Stimulated activated CD4-positive, alpha-beta T cell treated with anti-CD3 and anti-CD28 coated beads, Interleukin-15, amount 100 ng/mL, for 1 hour (primary cell): Measurements from ENCODE around the gene MARK3.

ENCODE experiments used
- DNase-seq, 2 donors: peaks; one replicate each; pipeline ENCODE4 v3.0.0-alpha.2; 2020; ENCODE audit warnings: low read depth in 1 of 2, low spot score in 1 of 2

Gene MARK3

DNA sequence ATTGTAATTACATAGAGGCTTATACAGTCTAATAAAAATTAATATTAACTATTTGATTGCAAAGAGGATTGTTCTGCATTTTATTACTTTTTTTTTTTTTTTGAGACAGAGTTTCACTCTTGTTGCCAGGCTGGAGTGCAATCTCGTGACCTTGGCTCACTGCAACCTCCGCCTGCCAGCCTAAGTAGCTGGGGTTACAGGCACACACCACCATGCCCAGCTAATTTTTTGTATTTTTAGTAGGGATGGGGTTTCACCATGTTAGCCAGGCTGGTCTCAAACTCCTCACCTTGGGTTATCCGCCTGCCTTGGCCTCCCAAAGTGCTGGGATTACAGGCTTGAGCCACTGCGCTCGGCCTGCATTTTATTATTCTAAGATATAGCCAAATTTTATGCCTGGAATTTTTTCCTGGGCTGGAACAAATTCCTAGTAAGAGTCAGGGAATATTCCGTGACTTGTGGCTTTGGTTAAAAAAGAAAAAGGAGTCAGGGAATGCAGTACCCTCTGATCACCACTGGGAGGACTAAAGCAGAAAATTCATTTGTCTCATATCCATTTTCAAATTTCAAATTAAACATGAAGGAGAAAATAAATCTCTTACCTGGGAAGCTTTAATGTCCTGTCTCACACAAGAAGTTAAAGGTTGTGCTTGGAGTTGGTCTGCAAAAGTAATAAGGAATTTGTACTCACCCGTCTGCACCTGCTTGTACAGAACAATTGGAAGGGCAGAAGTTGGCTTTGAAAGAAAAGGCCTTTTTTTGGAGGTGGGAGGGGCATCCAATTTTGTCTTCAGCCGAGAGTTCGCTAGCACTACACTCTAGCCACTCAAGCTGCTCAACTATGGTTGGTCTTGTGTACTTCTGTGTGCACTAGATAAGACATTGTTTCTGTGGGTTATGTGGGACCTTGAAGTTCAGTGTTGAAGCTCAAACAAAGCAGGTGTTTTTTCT is 8.7 kb downstream of the MARK3 start:
- no peak for DNase-seq

DNA sequence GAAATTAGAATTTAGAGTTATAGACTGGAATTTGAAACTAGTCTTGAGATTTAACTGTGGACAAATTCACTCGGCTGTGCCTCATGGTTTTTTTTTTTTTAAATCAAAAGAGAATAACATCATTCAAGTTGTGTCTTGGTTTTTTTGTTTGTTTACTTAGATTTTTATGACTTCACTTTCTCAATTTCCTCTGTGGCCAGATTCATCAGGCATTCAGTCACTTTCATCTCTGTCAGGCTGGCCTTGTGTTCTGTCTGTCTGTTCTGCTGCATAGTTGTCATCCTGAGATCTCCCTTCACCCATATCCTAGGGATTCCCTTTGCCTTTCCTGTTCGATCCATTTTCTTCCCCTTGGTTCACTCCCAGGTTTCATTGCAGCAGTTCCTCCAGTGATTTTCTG is 10.0 kb downstream of the MARK3 start:
- no peak for DNase-seq

DNA sequence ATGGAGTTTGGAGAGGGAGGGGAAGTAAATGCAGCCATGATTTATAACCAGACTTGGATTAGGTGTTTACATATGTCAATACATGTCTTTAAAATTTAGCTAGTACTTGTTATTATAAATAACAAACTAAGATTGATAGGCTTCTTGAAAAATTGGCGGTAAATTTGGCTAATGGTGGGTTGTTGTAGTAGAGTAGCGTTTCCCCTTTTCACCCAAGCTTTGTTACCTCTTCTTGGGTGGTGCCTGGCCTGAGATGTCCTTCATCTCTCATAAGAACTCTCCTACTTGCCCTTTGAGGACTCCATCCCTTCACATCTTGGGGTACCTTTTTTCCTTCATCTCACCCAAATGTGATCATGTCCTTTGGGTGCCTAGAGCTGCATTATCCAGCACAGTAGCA is 11.2 kb downstream of the MARK3 start:
- DNase-seq, result no peak

DNA sequence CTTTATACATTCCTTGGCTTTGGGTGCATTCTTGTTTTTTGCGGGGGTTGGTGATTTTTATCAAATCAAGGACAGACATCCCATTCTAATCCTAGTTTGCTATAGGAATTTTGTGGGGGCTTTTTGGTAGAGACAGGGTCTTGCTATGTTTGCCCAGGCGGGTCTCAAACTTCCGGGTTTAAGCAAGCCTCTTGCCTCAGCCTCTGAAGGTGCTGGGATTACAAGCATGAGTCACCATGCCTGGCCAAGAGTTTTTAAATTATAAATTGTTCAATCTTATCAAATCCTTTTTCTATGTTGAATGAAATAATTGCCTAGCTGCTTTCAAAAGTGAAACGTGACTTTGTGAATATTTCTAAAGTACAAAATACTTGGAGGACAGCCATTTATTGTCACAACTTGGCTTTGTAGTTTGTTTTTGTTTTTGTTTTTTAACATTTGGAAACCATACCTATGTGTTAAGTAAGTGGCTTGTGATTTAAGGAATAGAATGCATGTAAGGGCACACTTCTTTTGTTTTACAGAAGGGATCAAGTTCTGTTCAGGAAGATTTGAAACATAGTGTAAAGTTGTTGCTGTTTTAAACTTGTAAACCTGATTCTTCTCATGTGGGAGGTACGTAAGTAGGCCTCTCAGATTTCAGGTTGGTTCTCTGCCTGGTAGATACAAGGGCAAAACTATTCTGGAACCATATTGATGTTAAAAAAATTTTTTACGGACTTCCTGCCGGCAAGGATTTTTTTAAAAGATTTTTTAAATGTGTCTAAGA is 13.4 kb downstream of the MARK3 start:
- DNase-seq, result no peak

DNA sequence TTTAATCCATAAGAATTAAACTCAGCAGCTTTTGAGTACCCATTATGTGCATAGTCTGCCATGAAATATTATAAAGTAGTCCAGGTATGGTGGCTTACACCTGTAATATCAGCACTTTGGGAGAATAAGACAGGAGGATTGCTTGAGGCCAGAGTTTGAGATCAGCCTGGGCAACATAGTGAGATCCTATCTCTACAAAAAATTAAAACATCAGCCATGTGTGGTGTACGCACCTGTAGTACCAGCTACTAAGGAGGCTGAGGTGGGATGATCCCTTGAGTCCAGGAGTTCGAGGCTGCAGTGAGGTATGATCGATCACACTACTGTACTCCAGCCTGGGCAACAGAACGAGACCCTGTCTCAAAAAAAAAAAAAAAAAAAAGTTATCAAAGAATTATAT is 15.3 kb downstream of the MARK3 start:
- DNase-seq, result no peak

DNA sequence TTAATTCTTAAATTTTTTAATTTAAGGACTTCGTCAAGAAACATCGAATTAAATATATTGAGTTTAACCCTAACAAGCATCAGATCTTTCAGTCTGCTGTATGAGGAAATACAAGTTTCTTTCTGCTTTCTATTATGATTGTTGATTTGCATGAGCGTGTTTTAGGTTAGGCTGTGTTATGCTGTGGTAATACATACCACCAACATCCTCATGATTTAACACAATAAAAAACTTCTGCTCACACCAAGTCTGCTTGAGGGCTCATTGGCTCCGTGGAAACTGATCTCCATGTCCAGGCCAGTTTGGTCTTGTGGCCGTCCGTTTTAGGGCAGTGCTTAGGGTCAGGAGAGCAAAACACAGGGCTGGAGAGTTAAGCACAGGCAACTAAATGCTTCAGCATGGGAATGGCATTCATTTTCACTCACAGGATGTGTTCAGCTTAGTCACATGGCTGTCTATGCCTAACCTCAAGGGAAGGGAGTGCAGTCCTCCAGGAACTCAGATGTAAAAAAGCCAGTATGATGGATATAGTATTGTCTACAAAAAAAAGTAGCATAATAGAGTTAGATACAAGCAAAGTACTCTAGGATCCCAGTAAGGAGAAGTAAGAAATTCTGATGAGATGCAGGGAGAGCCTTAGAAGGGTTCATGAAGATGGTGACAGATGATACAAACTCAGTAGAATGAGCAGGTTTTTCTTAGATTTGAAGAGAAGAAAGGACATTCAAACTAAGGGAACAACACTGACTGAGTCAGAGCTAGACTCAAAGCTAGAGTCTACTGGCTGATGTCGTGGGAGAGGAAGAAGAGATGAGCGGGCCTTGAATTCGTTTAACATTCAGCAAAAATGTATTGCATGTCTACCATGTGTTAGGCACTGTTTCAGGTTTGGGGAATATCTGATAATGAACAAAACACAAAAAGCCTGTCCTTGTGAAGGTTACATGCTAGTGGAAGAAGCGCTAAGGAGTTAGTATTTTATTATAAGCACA is 16.3 kb downstream of the MARK3 start:
- no peak for DNase-seq

DNA sequence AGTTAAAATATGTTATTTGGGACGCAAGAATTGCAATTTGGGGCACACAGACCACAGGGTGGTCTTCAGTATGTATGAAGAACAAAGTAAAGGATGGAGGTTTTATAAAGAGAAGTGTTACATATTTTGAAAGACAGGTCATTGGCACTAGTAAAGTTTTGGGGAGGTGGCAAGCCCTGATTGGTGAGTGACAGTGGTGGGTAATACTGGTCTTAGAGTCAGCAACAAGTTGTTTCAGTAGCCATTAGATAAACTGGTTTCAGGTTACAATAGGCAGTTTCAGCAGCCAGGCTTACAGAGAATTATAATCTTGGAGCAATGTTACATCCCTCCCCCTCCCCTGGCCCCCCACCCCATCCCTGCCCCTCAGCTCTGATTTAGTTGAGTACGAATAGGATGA is 17.5 kb downstream of the MARK3 start:
- DNase-seq, result no peak

DNA sequence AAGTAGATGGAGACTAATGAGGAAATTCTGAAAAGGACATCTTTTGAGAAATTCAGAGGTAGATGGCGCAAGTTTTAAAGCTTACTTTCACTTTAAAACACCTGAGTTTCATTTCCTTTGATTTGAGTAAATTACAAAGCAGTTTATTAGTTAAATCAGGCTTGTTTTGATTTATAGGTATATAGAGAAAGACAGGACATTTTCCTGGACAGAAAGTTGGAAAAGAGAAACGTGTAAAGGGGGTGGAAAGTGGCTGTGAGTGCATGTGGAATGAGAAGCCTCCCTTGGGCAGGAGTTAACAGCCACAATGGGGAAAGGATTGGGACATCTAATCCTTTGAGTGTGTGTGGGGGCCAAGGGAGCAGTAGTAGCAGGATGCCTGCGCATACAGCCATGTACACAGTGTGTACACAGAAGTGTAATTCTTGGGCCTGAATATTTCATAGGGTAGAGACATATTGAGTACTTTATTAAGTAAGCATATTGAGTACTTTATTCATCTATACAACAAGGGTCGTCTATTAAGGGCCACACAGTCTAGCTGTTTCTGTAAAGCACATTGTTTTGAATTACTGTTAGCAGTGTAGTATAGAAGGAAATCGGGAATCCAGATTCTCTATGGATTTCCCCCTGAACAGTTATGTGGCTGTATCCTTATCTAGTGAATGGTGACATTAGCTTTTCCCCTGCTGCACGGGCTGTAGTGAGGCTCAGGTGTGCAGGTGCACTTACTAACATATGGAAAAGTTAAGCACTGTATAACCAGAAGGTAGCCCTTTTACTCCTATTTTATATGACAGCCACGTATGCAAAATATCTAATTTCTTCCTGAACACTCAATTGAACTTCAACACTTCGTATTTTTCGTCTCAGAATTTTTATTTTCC is 19.1 kb downstream of the MARK3 start:
- no peak for DNase-seq

DNA sequence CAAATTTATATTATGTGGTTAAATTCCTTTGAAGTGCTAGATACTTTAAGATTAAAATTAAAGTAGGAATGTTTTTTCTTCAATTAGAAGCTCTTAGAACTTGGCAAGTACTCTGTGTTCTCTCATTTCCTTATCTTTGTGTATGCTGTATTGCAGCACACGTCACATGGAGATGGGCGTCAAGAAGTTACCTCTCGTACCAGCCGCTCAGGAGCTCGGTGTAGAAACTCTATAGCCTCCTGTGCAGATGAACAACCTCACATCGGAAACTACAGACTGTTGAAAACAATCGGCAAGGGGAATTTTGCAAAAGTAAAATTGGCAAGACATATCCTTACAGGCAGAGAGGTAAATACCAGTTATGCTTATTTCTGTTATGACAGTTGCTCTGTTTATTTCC is 19.7 kb downstream of the MARK3 start:
- no peak for DNase-seq

DNA sequence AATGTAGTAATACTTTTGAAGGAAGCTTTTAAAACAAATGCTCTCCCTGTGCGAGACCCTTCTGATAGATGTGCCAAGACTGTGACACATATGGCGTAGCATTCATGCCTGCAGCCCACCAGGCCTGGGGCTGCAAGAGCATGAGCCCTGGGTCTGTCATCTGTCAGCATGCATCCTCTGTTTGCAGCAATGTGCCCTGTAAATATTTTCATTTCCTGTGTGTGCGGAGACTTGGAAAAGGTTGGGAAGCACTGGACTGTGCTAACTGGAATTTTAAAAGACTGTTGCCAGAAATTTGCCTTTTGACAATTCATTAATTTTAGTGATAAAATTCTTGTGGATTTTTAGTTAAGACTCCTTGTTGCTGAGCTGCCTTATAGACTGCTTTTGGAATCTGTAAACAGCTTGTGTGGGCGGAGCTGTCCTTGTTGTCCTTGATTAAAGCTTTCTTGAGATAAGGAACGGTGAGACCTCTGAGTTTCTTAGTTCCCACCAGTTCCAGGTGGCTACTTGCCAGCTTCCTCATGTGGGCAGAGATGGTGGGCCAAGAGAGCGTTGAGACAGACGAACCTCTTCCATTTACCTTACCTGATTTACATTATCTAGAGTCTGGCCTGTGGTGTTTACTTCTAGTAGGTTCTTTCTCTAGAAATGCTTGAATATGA is 23.4 kb downstream of the MARK3 start:
- no peak for DNase-seq

DNA sequence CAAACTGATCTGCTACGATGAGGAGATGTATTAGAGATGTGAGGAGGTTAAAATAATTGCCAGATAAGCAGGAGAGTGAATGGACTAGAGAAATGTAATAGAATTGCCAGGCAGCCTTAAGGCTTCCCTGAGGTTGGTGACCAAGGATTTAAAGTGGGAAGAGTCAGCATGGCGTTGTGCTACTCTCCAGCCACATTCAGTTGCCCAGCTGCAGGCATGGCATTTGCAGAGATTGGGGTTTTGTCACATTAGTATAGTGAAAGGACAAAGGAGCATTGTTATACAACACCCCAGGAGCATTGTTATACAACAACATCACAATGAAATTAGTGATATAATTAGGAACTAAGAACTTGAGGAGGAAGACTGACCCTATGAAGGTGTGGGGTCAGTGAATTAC is 31.7 kb downstream of the MARK3 start:
- no peak for DNase-seq

DNA sequence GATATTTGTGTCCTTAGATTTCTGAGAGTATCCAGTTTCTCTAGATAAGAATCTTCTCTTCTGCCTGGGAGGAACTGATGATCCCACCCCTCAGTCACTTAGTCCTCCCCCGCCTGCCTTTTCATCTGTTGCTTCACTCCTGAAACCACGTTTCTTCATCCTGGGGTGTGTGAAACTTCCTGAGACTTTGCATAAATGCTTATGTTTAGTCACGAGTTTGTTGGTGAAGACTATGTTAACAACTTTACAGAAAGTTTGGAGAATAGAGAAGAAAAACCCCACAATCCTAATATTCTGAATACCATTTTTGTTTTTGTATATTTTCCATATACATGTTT is 33.2 kb downstream of the MARK3 start:
- no peak for DNase-seq

DNA sequence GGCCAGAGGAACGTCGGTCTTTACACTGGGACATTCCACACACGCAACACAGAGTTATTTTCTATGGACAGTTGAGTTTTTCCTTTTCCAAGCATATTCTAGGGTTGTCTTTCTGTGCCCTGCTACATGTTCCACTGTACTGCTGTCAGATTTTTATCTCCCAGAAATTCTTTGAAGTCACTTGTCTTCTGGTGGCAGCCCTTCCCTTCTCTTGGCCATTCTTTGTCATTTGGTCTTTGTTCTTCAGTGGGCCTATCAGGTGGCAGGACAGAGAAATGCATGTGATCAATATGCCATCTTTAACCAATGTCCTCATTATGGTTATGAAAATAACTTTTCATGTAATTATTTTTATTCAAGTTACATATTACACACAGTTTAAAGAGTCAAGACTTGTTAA is 36.3 kb downstream of the MARK3 start:
- no peak for DNase-seq

DNA sequence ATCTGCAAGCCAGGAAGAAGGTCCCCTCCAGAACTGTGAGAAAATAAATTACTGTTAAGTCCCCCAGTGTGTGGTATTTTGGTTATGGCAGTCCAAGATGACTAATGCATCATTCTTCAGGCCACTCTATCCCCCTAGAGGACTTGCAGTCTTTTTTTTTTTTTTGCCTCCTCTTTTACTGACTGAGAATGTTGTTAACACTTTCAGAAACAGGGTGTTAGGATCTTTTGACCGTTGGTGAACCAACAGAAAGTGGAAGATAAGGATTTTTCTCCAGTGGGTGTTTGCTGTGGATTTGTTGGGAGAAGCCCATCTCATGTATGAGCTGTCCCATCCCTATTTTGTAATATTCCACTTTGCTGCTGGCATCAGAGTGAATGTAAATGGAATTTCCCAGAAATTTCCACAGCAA is 37.8 kb downstream of the MARK3 start:
- DNase-seq, result no peak

DNA sequence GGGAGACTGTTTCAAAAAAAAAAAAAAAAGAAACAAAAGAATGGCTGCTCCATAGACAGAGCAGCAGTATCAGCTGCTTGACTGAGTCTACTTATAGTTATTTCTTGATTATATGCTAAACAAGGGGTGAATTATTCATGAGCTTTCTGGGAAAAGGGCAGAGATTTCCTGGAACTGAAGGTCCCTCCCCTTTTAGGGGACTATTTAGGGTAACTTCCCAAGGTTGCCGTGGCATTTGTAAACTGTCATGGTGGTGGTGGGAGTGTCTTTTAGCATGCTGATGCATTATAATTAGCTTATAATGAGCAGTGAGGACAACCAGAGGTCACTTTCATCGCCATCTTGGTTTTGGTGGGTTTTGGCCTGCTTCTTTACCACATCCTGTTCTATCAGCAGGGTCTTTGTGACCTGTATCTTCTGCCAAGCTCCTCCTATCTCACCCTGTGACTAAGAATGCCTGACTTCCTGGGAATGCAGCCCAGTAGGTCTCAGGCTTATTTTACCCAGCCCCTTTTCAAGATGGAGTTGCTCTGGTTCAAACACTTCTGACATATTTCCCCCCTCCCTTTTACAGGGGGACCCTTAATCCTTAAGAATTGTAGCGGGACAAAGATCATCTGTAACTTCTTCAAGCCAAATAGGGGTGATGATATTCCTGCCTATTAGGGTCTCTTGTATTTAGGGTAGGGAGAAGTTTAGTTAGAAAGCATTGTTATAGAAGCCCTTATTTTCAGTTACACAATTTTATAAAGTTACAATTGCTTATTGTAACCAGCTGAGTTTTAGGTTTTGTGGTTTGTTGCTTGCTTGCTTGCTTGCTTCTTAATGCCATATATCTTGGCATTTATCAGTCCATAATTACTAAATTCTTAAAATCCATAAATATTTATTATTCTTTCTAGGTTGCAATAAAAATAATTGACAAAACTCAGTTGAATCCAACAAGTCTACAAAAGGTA is 42.5 kb downstream of the MARK3 start:
- no peak for DNase-seq

DNA sequence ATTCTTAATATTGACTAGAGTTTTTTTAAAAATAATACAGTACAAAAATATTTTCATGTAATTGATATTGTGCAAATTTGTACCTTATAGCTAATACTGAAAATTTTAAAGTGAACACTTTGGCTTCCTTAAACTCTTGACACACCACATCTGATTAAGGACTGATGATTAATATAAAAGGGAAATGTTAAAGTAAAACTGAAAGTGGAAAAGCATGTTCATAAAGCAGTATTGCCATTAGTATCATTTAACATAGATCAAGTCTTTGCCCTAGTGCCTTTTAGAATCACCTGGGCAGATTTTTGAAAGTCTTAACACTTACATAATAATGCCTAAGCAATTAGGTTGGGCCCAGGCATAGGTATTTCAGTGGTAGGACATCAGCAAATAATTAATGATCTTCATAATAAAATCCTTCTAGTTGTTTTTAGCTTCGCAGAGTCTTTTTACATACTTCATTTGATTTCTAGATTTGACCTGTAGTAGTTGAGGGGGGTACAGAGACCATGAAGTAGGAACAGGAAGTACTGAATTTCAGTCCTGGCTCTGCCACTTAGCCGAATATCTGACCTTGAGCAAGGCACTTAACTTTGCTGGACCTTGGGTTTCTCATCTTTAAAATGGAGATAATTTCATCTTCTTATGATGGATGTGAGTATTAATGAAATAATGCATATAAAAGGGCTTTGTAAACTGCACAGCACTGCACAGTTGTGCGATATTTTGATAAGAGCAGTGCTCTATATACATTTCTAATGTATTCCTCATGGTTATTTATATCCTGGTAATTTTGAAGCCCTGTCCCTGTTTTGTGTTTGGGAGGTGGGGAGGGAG is 43.7 kb downstream of the MARK3 start:
- no peak for DNase-seq

DNA sequence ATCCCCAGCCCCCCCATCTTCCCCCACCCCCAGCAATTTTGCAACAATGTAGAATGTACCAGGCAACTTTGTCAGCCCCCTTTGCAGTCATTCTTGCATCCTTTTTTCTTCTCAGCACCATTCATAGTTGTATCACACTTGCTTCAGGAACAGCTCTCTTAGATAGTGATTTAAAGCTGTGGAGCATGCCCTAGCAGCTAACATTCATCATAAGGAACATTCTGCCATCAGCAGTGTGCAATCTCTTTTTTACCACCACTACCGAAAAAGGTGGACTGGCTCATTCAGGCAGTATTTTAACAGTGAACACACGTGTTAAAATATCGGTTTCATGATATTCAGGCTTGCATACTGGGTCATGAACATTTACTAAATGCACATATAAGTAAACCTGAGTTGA is 45.1 kb downstream of the MARK3 start:
- no peak for DNase-seq

DNA sequence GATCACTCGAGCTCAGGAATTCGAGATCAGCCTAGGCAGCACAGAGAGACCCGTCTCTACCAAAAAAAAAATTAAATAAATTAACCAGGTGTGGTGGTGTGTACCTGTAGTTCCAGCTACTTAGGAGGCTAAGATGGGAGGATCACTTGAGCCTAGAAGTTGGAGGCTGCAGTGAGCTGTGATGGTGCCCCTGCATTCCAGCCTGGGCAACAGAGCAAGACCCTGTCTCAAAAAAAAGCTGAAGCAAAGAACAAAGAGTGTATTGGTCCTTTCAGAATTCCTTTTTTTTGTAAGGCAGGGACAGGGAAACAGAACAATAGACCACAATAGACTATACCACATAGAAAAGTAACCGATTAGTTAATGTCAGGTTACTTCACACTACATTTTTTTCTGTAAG is 47.4 kb downstream of the MARK3 start:
- DNase-seq, result no peak
